Fibroblast of the conjunctiva (primary cell): ENCODE results near the gene CREB3.

Experiments used
- DNase-seq: peaks from one replicate; pipeline ENCODE4 v3.0.0-alpha.2; 2010; ENCODE audit warnings: low read depth

The CREB3 gene

DNA sequence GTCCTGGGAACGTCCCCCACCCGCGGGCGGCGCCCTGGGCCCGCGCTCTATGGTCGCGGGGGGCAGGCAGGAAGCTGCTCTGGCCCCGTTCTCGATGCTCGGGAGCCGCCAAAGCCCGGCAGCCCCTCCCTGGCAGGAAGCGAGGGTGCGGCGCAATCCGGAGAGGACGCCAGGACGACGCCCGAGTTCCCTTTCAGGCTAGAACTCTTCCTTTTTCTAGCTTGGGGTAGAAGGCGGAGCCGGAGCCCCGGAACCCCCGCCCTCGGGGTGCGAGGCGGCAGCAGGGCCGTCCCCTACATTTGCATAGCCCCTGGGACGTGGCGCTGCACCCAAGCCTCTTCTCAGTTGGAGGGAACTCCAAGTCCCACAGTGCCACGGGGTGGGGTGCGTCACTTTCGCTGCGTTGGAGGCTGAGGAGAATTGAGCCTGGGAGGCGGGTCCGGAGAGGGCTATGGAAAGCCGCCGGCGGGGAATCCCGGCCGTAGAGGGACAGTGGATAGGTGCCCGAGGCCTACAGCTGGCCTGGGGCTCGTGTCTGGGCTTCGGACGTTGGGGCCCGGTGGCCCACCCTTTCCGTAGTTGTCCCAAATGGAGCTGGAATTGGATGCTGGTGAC lies at the start of gene CREB3, which contains the start of gene TLN1:
TSS of gene CREB3 (plus strand) at position 482 of the 615 bp plus-strand sequence. CDS start at position 589, 107 bp downstream.
TSS of gene TLN1 (minus strand) at position 11 of the 615 bp plus-strand sequence. CDS start 6,501 bp downstream, outside the sequence.
- DNase-seq = peak; percentile 99

DNA sequence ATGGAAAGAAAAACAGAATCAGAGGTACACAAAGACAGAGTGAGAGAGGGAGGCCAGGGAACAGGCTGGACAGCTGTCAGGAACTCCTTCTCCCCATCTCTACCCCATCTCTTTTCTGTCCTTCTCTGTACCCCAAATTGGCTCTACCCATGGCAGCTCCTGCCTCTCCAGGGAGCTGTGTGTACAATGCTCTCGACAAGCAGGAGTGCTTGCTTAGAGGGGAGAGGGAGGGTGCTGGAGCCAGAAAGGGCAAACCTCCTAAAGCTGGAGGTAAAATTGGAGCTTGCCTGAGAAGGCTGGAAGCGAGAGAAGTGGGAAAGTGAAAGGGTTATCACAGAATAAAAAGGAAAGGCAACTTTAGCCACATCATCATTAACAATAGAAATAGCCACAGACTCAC lies 49.1 kb upstream of the CREB3 start:
- no peak for DNase-seq

DNA sequence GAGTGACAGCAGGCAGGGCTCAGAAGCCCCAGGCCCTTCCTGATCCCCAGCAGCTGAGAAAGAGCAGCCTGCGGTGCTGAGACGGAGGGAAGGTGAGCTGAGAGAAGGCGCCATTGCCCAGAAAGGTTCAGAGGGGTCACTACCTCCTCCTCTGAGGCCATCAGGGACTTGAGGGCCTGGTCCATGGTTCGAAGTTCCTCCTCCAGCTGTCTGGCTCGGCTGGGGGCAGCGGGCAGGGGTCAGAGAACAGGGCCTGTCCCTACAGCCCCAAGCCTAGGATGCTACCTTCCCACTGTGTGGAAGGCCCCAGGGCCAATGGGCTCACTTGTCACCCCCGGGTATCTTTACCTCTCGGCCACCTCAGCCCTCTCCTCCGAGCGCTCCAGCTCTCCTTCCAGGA lies 47.5 kb upstream of the CREB3 start:
- no peak for DNase-seq

GRCh38 chr9:35685506-35685905 lies 47.0 kb upstream of the CREB3 start:
- DNase-seq = no peak

DNA sequence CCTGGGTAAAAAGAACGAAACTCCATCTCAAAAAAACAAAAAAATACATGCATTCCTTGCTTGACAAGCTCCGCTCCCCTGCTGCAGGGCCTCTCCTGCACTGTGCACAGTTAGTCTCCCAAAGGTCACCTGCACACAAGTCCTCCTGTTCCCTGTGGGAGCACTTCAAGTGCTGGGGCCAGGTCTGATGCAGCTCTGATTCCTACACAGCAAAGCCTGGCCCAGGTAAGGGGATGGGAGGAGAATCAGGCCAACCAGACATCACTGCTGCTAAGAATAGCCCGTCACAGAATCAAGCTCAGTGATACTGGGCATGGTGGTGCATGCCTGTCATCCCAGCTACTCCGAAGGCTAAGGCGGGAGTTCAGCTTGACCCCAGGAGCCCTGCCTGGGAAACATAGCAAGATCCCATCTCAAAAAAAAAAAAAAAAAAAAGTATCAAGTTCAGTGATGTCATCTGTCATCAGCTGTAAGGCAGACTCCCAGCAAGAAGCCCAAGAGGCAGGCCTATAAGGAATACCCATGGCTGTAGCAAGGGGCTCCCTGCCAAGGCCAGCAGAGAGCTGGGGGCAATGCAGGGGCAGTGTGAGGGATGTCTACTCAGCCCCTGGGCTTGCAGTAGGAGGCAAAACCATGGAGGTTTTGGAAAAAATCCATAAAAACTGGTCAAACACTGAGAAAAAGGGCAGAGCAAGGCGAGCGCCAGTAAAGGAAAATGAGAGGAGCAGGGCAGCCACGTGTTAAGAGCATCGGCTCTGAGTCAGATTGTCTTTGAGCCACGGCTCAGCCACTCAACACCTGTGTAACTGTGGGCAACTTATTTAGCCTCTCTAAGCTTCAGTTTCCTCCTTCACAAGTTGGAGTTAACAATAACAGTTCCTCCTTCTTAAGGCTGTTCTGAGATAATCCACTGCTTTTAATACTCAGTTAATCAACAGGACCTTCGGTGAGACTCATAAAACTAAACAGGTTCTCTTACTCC lies 46.0 kb upstream of the CREB3 start:
- peak; percentile 62 for DNase-seq

GRCh38 chr9:35687306-35687705 lies 45.2 kb upstream of the CREB3 start:
- DNase-seq = no peak

- DNase-seq = no peak
Measured at GRCh38 chr9:35687972-35688557, 44.4 kb upstream of the CREB3 start.

- peak; percentile 75 for DNase-seq
Measured at GRCh38 chr9:35688558-35689541, 43.6 kb upstream of the CREB3 start.

GRCh38 chr9:35689542-35690293 lies 42.7 kb upstream of the CREB3 start, which contains the start of gene TPM2:
Gene TPM2, minus strand, starts transcription at chr9:35689925. Its CDS starts 108 bp downstream, at chr9:35689817.
- peak; percentile 65 for DNase-seq

DNA sequence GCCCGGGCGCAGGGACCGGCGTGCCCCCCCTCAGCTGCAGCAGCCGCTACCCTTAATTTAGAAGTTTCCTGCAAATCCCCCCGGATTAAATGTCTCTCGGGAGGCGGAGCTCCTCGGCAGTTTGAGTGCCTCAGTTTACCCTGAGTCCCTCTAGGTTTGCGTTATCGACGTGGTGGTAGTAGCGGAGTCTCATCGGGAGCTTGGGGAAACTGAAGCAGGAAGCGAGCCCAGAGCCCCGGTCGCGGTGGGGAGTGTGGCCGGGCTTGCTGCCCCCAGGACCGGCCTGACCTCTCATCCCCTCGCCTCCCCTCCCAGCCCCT lies 42.2 kb upstream of the CREB3 start:
- no peak for DNase-seq

GRCh38 chr9:35690614-35691333 lies 41.7 kb upstream of the CREB3 start:
- peak; percentile 32 for DNase-seq

DNA sequence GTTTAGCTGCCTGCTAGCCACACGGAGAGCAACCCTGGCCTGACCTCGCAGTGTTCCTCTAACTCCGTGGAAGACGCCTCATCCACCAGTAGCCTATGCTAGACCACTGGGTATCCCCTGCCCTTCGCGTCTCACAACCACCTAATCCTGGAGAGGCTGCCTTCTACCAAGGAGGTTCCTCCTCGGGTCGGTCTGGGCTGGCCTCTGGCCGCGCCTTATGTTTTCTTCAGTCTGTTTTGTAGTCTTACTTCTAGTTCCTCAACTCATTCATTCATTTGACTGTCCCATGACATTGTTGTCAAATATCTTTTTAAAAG lies 41.2 kb upstream of the CREB3 start:
- DNase-seq = no peak

DNA sequence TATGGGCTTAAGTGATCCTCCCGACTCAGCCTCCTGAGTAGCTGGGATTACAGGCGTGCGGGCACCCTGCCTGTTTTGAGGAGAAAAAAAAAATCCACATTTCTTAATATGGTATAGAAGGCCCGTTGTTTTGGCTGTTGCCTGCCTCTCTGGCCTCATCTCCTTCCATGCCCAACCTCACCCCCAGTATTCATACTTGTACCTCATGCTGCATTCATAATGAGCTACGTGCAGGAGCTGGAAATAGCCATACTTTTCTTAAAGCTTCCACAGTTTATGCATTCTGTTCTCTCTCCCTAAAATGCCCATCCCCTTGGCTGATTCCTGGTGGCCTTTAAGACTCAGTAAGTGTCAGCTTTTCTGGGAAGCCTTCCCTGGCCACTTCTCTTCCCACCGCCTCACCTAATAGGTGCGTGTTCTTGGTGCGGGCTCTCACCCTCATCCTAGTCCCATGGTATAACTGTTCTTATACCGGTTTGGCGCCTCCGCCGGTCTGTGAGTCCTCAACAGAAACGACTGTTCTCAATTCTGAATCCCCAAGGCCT lies 40.6 kb upstream of the CREB3 start:
- no peak for DNase-seq

GRCh38 chr9:35695943-35696401 lies 36.5 kb upstream of the CREB3 start:
- DNase-seq = no peak

- DNase-seq = no peak
Measured at GRCh38 chr9:35696520-35697215, 35.8 kb upstream of the CREB3 start.

DNA sequence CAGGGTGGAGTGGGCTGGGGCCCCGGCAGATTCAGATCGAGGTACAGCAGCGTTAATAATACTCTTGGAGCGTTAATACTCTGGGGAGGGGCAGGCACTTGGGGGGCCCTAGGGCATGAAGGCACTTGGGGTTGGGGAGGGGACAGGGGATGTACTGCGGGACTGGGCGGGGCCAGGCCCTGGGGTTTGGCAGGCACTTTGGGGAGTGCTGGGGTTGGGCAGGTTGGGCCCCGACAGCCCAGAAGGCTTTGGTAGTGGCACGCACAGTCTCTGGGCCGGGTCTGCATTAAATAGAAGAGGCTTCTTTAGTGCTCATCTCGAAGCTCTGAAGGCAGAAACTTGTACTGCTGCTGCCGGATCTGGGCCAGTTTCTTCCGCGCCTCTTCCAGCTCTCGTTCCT lies 35.0 kb upstream of the CREB3 start:
- DNase-seq = no peak

DNA sequence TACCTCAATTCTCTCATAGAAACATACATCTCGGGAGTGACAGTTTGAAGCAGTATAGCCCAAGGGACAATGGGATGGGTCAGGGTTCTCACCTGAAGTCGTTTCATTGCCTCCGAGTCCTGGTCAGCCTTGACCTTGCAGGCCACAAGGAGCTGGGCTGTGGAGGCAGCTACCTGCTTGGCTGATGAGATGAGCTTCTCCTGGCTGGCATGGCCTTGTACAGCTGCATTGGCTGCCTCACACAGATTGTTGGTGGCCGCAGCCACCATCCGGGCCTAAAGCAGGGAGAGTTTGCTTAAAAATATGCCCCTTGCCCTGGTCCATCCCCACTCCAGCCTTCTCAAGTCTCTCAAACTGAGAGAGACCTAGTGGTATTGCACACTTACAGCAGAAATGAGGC lies 34.2 kb upstream of the CREB3 start:
- no peak for DNase-seq

DNA sequence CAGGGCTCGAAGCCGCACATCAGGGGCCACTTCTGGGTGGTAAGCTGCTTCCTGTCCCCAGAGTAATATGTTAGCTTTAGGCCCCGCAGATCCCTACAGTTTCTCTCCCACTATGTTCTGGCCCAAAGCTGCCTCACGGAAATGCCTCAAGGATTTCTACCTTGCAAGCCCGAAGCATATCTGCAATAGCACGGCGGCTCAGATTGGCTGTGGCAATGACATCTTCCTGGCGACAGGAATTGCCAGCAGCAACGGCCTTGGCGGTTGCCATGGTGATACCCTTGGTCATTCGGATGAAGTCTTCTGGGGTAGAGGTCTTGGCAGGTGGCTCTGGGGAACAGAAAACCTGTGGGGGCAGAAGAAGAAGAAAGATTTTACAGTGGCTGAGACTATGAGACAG lies 32.4 kb upstream of the CREB3 start:
- no peak for DNase-seq

DNA sequence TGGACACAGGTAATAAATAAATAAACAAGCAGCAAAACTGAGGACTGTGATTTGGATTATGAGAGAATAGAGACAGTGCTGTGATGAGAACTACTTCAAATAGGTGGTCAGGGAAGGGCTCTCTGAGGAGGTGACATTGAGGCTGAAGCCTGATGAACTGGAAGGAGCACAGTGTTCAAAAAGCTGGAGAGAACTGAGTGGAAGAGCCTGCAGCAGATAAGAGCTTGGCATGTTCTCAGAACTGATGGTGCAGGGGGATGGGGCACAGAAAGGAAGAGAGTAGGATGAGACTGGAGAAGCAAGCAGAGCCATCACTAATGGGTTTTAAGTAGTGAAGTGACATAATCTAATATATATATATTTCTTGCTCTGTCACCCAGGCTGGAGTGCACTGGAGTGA lies 31.5 kb upstream of the CREB3 start:
- no peak for DNase-seq
